Placental pericyte (primary cell): ENCODE results near the gene CIP2A. TPM values are rescaled to one million over a fixed set of nuclear protein-coding genes. Genes with fewer than 3 reads are reported as not detected.

Source experiments
- small RNA-seq: library from RNA; depleted of rRNA; stranded (forward); fragments of <200 nt; gene quantifications from one replicate; pipeline ENCODE3, GENCODE V24; 2012; ENCODE audit warnings: low replicate concordance
- total RNA-seq: library from RNA; depleted of rRNA; stranded (reverse); fragments of >200 nt; gene quantifications from 2 replicates; pipeline ENCODE4 v1.2.3, GENCODE V29; 2012

Gene CIP2A
- total RNA-seq: 3.3 and 58.3 TPM in 2 replicates

DNA sequence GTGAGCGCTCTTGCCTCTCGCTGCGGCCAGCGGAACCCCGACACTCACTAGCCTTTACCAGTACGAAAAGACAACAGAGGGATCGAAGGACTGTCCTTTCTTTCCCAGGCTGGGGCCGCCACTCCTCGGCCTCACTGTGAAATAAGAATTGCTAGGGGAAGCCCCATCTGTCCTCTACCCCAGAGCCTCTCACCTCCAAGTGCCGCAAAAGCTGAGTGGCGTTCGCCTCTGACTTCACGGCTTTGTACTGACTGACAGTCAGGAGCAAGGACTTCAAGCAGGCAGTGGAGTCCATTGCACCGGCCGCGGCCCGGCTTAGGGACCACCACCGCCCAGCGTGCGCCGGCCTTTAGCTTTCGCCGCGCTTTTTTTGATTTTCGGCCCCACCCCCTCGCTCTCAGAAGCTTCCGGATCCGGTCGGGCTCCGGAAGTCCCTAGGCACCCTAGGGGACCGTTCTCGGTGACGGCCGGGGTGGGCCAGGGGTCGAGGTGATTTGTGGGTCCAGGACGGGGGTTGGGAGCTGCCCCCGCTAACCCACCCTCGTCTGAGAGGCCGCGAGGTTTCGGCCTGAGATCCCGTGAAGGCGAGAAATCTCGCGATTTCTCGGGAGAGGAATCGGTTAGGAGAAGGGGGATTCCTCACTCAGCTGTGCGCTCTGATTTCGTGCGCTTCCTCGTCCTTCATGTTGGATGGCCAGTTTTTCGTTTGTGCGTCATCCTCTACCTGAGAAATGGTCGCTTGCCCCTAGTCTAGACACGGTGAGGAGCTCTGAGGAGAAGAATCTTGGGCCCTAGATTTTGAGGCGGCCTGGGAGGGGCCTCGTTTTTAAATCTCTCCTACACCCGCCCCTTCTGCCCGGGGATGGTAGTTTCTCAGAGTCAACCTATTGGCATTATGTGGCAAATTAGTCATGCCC lies at the start of gene CIP2A, which contains the start of gene DZIP3:
Gene CIP2A (minus strand): TSS at position 358 of the 917 bp plus-strand sequence. CDS start 63 bp downstream, at position 295.
Gene DZIP3 (plus strand): TSS at position 642 of the 917 bp plus-strand sequence. CDS start 15,685 bp downstream, outside the sequence.

DNA sequence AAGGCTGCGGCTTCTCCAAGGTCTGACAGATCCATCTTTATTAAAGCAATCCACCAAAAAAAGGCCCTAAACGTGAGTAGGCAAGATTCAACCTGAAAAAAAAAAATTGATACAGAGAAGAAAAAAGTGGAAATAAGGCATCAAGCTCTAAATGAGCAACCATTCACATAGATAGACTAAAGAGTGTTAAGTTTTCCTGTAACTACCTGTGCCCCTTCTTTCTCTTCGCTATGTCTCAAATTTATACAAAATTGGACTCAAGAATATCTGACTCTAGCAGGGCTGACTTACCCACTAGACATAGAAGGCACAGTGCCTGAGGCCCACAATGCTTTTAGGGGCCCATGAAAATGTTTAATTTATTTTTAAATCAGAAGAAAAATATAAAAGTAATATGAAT lies 78.7 kb downstream of the CIP2A start, which contains the start of gene MYH15:
Gene MYH15 (minus strand): TSS at position 101 of the 400 bp plus-strand sequence. CDS start 66 bp downstream, at position 35.

Small RNA genes lying within 50 kb of the gene (small RNA-seq; reads per million reads assigned to genes)
- 2.3 reads per million, percentile 72 among the genes with 10 or more reads in this experiment for gene RF00156

Other genes starting within 250 kb of the CIP2A start
- 1.3 and 1.6 TPM in 2 replicates for gene MYH15, start 78.8 kb downstream of the CIP2A start, total RNA-seq
- gene DZIP3, start 284 bp upstream of the CIP2A start, total RNA-seq: 5.7 and 10.3 TPM in 2 replicates
- not detected in 2 replicates for gene RETNLB, start 168.0 kb upstream of the CIP2A start, total RNA-seq
- gene TRAT1, start 233.3 kb upstream of the CIP2A start, total RNA-seq: not detected in 2 replicates